WTC11 (cell line): Measurements from ENCODE around the gene PROC.

Experiments
- CBFB ChIP-seq: sonication (generic); formaldehyde crosslinking; IDR thresholded peaks from 2 replicates; pipeline ENCODE4 v1.8.1; 2022; ENCODE audit warnings: mild to moderate bottlenecking, low read depth, missing genetic modification reagents
- FOXP1 ChIP-seq: sonication (generic); formaldehyde crosslinking; IDR thresholded peaks from 2 replicates; pipeline ENCODE4 v1.8.0; 2022; ENCODE audit warnings: missing genetic modification reagents, mild to moderate bottlenecking, moderate library complexity, borderline replicate concordance
- GRHL2 ChIP-seq: fragments of 250-450 bp; sonication (Bioruptor Pico); IDR thresholded peaks from 2 replicates; pipeline ENCODE4 v1.8.0; 2022; ENCODE audit warnings: mild to moderate bottlenecking, moderate library complexity; ENCODE audit not compliant: insufficient replicate concordance, severe bottlenecking
- GTF2I ChIP-seq: fragments of 250-450 bp; sonication (Bioruptor Pico); conservative IDR thresholded peaks from 2 replicates; pipeline ENCODE4 v1.4.0; 2021; ENCODE audit warnings: mild to moderate bottlenecking
- NFYB ChIP-seq: sonication (generic); formaldehyde crosslinking; conservative IDR thresholded peaks from 2 replicates; pipeline ENCODE4 v1.8.0; 2022; ENCODE audit warnings: low read depth, missing genetic modification reagents
- RELA ChIP-seq: sonication (generic); formaldehyde crosslinking; IDR thresholded peaks from 2 replicates; pipeline ENCODE4 v1.8.1; 2022; ENCODE audit warnings: missing genetic modification reagents, mild to moderate bottlenecking, borderline replicate concordance
- ZNF317 ChIP-seq: sonication (generic); formaldehyde crosslinking; IDR thresholded peaks from 2 replicates; pipeline ENCODE4 v1.8.1; 2023; ENCODE audit warnings: low read depth, mild to moderate bottlenecking, moderate library complexity, missing genetic modification reagents, borderline replicate concordance
- ZNF416 ChIP-seq: fragments of 250-450 bp; sonication (Bioruptor Pico); IDR thresholded peaks from 2 replicates; pipeline ENCODE4 v1.9.0; 2021; ENCODE audit warnings: mild to moderate bottlenecking, inconsistent platforms
- TF ChIP-seq, protein P1 (sequence below): fragments of 200-600 bp; IDR thresholded peaks from 2 replicates; pipeline ENCODE4 v1.8.0; 2022; ENCODE audit warnings: antibody characterized with exemption
- TF ChIP-seq, protein P2 (sequence below): sonication (generic); formaldehyde crosslinking; IDR thresholded peaks from 2 replicates; pipeline ENCODE4 v1.8.0; 2022; ENCODE audit warnings: mild to moderate bottlenecking, missing genetic modification reagents

DNA sequence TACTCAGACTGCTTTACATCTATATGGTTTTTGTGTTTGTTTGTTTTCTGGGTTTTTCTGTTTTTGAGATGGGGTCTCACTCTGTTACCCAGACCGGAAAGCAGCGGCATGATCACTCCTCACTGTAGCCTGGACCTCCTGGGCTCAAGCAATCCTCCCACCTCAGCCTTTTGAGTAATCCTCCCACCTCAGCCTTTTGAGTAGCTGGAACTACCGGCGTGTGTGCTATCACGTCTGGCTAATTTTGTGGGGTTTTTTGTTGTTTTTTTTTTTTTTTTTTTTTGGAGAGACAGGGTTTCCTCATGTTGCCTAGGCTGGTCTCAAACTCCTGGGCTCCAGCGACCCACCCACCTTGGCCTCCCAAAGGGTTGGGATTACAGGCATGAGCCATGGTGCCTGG lies 39.5 kb upstream of the PROC start:
- TF ChIP-seq RELA (no peak), GTF2I (no peak), CBFB (CRISPR knock-in tag) (no peak), FOXP1 (CRISPR knock-in tag) (no peak), NFYB (CRISPR knock-in tag) (no peak), ZNF317 (CRISPR knock-in tag) (no peak), GRHL2 (no peak), ZNF416 (CRISPR knock-in tag) (no peak)
- TF ChIP-seq, protein P1, sequence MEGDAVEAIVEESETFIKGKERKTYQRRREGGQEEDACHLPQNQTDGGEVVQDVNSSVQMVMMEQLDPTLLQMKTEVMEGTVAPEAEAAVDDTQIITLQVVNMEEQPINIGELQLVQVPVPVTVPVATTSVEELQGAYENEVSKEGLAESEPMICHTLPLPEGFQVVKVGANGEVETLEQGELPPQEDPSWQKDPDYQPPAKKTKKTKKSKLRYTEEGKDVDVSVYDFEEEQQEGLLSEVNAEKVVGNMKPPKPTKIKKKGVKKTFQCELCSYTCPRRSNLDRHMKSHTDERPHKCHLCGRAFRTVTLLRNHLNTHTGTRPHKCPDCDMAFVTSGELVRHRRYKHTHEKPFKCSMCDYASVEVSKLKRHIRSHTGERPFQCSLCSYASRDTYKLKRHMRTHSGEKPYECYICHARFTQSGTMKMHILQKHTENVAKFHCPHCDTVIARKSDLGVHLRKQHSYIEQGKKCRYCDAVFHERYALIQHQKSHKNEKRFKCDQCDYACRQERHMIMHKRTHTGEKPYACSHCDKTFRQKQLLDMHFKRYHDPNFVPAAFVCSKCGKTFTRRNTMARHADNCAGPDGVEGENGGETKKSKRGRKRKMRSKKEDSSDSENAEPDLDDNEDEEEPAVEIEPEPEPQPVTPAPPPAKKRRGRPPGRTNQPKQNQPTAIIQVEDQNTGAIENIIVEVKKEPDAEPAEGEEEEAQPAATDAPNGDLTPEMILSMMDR: no peak
- TF ChIP-seq, protein P2, sequence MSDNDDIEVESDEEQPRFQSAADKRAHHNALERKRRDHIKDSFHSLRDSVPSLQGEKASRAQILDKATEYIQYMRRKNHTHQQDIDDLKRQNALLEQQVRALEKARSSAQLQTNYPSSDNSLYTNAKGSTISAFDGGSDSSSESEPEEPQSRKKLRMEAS: no peak
